Panc1 (cell line): ENCODE results near the gene ILK. TPM values are rescaled to one million over a fixed set of nuclear protein-coding genes. Genes with fewer than 3 reads are reported as not detected.

Source experiments
- ATAC-seq: fragments of 200-7000 bp; cut with Tn5 transposase; 2 replicates; pipeline ENCODE4 v1.9.1; 2020; ENCODE audit warnings: mild to moderate bottlenecking, moderate library complexity
- BruUV-seq: library from RNA; stranded (reverse); fragments of 400-500 nt; replicated peaks from 2 replicates; lab custom pipeline; 2021; lab: Mats Ljungman, UMichigan
- CTCF ChIA-PET: fragments of 300-600 bp; sonication (Branson Sonifier 250); formaldehyde crosslinking; loops from one replicate; lab custom pipeline; 2022; ENCODE audit warnings: antibody characterized with exemption; lab: Charles Lee
- POLR2A ChIA-PET: fragments of 300-600 bp; sonication (Branson Sonifier 250); formaldehyde crosslinking; loops from one replicate; lab custom pipeline; 2022; ENCODE audit warnings: antibody characterized with exemption; lab: Charles Lee
- DNase-seq: peaks from one replicate; pipeline ENCODE4 v3.0.0-alpha.2; 2010; ENCODE audit warnings: low read depth, low spot score
- H3K27ac ChIP-seq: 2 replicates; pipeline ENCODE4 v1.5.1; 2011; ENCODE audit warnings: mild to moderate bottlenecking, low read length, inconsistent platforms
- H3K27me3 ChIP-seq: fragments of 200-500 bp; sonication (Bioruptor generic); 2 replicates; pipeline ENCODE4 v1.6.0; 2014; ENCODE audit warnings: low read length, inconsistent platforms; ENCODE audit not compliant: control insufficient read depth, insufficient read depth
- H3K36me3 ChIP-seq: fragments of 200-500 bp; sonication (Bioruptor generic); 2 replicates; pipeline ENCODE4 v1.5.1; 2014; ENCODE audit warnings: inconsistent platforms, mild to moderate bottlenecking, low read length, moderate library complexity; ENCODE audit not compliant: control insufficient read depth, insufficient read depth
- H3K4me1 ChIP-seq: 2 replicates; pipeline ENCODE4 v1.5.1; 2011; ENCODE audit warnings: inconsistent platforms, mild to moderate bottlenecking, low read length, moderate library complexity; ENCODE audit not compliant: control insufficient read depth, insufficient read depth
- H3K4me3 ChIP-seq, 2 experiments: 2 replicates each; pipeline ENCODE4 v1.5.1; 2011 to 2012; ENCODE audit warnings: low read depth in 2 of 2, low read length in 2 of 2, mild to moderate bottlenecking in 2 of 2, inconsistent platforms in 1 of 2, moderate library complexity in 1 of 2
- H3K9me3 ChIP-seq: fragments of 200-500 bp; sonication (Bioruptor generic); 2 replicates; pipeline ENCODE4 v1.5.1; 2014; ENCODE audit warnings: low read depth, mild to moderate bottlenecking, inconsistent platforms, low read length, moderate library complexity; ENCODE audit not compliant: control insufficient read depth, insufficient read depth
- POLR2AphosphoS5 ChIP-seq: IDR thresholded peaks from 2 replicates; pipeline ENCODE4 v1.6.1; 2012; ENCODE audit warnings: mild to moderate bottlenecking, low read depth, low read length, moderate library complexity
- SIN3A ChIP-seq: IDR thresholded peaks from 2 replicates; pipeline ENCODE4 v1.6.1; 2012; ENCODE audit warnings: low read depth, mild to moderate bottlenecking, low read length, moderate library complexity, borderline replicate concordance; ENCODE audit not compliant: insufficient read depth
- TCF7L2 ChIP-seq: IDR thresholded peaks from 2 replicates; pipeline ENCODE4 v1.6.1; 2011; ENCODE audit warnings: mild to moderate bottlenecking, low read depth, low read length, inconsistent platforms
- in situ Hi-C: cut with HindIII; loops from 2 replicates; pipeline ENCODE4 v1.10.0; 2016; ENCODE audit warnings: low sequenced_read_pairs, low pct_unique_long_range_greater_than_20kb
- intact Hi-C: fragments of 100-400 bp; cut with micrococcal nuclease; formaldehyde crosslinking; loops from one replicate; pipeline ENCODE4 v1.10.0; 2022; ENCODE audit not compliant: unreplicated experiment
- total RNA-seq: library from RNA; stranded (reverse); gene quantifications from one replicate; pipeline ENCODE4 v1.2.1, GENCODE V29; 2021; ENCODE audit not compliant: unreplicated experiment
- TF ChIP-seq, protein P1 (sequence below), 2 experiments: IDR thresholded peaks; 2 replicates each; pipeline ENCODE4 v1.6.1; 2011 to 2012; ENCODE audit warnings: low read depth in 2 of 2, control low read depth in 1 of 2, low read length in 1 of 2, mild to moderate bottlenecking in 1 of 2, moderate library complexity in 1 of 2; ENCODE audit not compliant: insufficient read depth in 1 of 2
- TF ChIP-seq, protein P2 (sequence below): fragments of 450-650 bp; IDR thresholded peaks from 2 replicates; pipeline ENCODE4 v1.5.1; 2017; ENCODE audit warnings: mild to moderate bottlenecking

The ILK gene
- total RNA-seq, 1 experiment from 2014 or later = 204 TPM

- in situ Hi-C loops = no loop called here
- BruUV-seq = no TSS peak
- peaks cover 46% of the 10 kb centered on the region for H3K27me3 ChIP-seq
- TF ChIP-seq, protein P1, sequence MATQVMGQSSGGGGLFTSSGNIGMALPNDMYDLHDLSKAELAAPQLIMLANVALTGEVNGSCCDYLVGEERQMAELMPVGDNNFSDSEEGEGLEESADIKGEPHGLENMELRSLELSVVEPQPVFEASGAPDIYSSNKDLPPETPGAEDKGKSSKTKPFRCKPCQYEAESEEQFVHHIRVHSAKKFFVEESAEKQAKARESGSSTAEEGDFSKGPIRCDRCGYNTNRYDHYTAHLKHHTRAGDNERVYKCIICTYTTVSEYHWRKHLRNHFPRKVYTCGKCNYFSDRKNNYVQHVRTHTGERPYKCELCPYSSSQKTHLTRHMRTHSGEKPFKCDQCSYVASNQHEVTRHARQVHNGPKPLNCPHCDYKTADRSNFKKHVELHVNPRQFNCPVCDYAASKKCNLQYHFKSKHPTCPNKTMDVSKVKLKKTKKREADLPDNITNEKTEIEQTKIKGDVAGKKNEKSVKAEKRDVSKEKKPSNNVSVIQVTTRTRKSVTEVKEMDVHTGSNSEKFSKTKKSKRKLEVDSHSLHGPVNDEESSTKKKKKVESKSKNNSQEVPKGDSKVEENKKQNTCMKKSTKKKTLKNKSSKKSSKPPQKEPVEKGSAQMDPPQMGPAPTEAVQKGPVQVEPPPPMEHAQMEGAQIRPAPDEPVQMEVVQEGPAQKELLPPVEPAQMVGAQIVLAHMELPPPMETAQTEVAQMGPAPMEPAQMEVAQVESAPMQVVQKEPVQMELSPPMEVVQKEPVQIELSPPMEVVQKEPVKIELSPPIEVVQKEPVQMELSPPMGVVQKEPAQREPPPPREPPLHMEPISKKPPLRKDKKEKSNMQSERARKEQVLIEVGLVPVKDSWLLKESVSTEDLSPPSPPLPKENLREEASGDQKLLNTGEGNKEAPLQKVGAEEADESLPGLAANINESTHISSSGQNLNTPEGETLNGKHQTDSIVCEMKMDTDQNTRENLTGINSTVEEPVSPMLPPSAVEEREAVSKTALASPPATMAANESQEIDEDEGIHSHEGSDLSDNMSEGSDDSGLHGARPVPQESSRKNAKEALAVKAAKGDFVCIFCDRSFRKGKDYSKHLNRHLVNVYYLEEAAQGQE (IDR thresholded peaks at IDR 0.05; ENCODE audit: insufficient read depth in 1 of 2, low read depth in 2 of 2, low read length in 1 of 2) = no peak
- no peak for TF ChIP-seq SIN3A
- TF ChIP-seq POLR2AphosphoS5 = no peak
- no peak for TF ChIP-seq TCF7L2
- TF ChIP-seq, protein P2, sequence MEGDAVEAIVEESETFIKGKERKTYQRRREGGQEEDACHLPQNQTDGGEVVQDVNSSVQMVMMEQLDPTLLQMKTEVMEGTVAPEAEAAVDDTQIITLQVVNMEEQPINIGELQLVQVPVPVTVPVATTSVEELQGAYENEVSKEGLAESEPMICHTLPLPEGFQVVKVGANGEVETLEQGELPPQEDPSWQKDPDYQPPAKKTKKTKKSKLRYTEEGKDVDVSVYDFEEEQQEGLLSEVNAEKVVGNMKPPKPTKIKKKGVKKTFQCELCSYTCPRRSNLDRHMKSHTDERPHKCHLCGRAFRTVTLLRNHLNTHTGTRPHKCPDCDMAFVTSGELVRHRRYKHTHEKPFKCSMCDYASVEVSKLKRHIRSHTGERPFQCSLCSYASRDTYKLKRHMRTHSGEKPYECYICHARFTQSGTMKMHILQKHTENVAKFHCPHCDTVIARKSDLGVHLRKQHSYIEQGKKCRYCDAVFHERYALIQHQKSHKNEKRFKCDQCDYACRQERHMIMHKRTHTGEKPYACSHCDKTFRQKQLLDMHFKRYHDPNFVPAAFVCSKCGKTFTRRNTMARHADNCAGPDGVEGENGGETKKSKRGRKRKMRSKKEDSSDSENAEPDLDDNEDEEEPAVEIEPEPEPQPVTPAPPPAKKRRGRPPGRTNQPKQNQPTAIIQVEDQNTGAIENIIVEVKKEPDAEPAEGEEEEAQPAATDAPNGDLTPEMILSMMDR = no peak
- H3K9me3 ChIP-seq = no peaks in the 10 kb centered on the region
- CTCF ChIA-PET = interaction anchor here (0.7 to 0.8 kb wide), 2 partner anchors 9 to 11 kb away, joined by 3 read pairs; no protein-coding TSS in a partner anchor
- intact Hi-C loops = no loop called here
- no peak overlapping the region for H3K4me3 ChIP-seq
- no peak for ATAC-seq
- no peaks in the 10 kb centered on the region for H3K4me1 ChIP-seq
- H3K27ac ChIP-seq = no peak overlapping the region
- POLR2A ChIA-PET = no interaction called here
- H3K36me3 ChIP-seq = no peaks in the 10 kb centered on the region; the same call in 1 of the 2 replicates
- DNase-seq = no peak
Measured at GRCh38 chr11:6658647-6659046, 55.1 kb downstream of the ILK start.

Other genes starting within 250 kb of the ILK start
- 20.0 TPM for gene SMPD1, start 213.3 kb upstream of the ILK start, total RNA-seq
- gene APBB1, start 184.7 kb upstream of the ILK start, total RNA-seq = 9.6 TPM
- gene HPX, start 162.8 kb upstream of the ILK start, total RNA-seq = 1.0 TPM
- 35.4 TPM for gene TRIM3, start 129.8 kb upstream of the ILK start, total RNA-seq
- 116 TPM for gene ARFIP2, start 122.4 kb upstream of the ILK start, total RNA-seq
- gene TIMM10B, start 122.3 kb upstream of the ILK start, total RNA-seq = 63.8 TPM
- 10.6 TPM for gene DNHD1, start 106.5 kb upstream of the ILK start, total RNA-seq
- 23.1 TPM for gene RRP8, start 158 bp upstream of the ILK start, total RNA-seq
- 387 TPM for gene TAF10, start 8.4 kb downstream of the ILK start, total RNA-seq
- gene TPP1, start 15.6 kb downstream of the ILK start, total RNA-seq = 200 TPM
- gene DCHS1, start 52.0 kb downstream of the ILK start, total RNA-seq = 2.2 TPM
- 115 TPM for gene MRPL17, start 79.6 kb downstream of the ILK start, total RNA-seq
- 0.18 TPM for gene OR2AG2, start 168.2 kb downstream of the ILK start, total RNA-seq
- gene OR2AG1, start 179.2 kb downstream of the ILK start, total RNA-seq = not detected
- gene OR6A2, start 195.9 kb downstream of the ILK start, total RNA-seq = 0.15 TPM
- not detected for gene OR10A5, start 241.9 kb downstream of the ILK start, total RNA-seq